ENCODE data around the gene CBX7.

DNA sequence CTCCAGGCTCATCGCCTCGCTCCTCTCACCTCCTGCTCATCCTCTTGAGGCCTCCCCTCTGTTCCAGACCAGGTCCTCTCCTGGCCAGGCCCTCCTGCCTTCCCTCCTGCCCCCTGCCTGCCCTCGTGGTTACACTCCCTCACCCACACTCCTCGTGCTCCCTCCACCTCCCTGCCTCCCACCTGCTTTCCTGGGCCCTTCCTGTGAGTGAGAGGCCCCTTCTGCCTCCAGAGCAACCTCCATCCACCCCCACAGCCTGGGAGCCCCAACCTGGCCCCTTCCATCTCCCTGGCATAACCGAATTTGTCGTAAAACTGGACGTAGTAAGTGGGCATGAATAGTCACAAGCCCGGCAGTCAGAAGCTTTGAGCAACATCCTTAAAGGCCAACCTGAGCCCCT, 70.9 kb downstream of the CBX7 start:
- no peak for TF ChIP-seq EZH2 (IDR thresholded peaks at IDR 0.05)
- TF ChIP-seq POLR2AphosphoS5 (IDR thresholded peaks at IDR 0.05; ENCODE audit: borderline replicate concordance, low read depth, low read length): no peak
